Measurements from ENCODE around the gene WFS1. TPM values are rescaled to one million over a fixed set of nuclear protein-coding genes. Genes with fewer than 3 reads are reported as not detected.
A peak's percentile ranks its signal among the peaks of the same experiment; 100 is the strongest.

Gene WFS1, protein sequence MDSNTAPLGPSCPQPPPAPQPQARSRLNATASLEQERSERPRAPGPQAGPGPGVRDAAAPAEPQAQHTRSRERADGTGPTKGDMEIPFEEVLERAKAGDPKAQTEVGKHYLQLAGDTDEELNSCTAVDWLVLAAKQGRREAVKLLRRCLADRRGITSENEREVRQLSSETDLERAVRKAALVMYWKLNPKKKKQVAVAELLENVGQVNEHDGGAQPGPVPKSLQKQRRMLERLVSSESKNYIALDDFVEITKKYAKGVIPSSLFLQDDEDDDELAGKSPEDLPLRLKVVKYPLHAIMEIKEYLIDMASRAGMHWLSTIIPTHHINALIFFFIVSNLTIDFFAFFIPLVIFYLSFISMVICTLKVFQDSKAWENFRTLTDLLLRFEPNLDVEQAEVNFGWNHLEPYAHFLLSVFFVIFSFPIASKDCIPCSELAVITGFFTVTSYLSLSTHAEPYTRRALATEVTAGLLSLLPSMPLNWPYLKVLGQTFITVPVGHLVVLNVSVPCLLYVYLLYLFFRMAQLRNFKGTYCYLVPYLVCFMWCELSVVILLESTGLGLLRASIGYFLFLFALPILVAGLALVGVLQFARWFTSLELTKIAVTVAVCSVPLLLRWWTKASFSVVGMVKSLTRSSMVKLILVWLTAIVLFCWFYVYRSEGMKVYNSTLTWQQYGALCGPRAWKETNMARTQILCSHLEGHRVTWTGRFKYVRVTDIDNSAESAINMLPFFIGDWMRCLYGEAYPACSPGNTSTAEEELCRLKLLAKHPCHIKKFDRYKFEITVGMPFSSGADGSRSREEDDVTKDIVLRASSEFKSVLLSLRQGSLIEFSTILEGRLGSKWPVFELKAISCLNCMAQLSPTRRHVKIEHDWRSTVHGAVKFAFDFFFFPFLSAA
- 0.42 TPM in 1 of 2 replicates, not detected in the other for total RNA-seq (2011; cell fraction: chromatin; rRNA removed; ENCODE audit: low replicate concordance)
- total RNA-seq (2011; cell fraction: nucleolus; rRNA removed): 0.33 TPM in 1 of 2 replicates, not detected in the other
- total RNA-seq (2011; cell fraction: nucleoplasm; rRNA removed): 0.44 TPM in 1 of 2 replicates, not detected in the other
- total RNA-seq (2014; rRNA removed) (0.82 TPM in 1 of 2 replicates, not detected in the other), total RNA-seq (2014; rRNA removed; fragmentation: Illumina TruSeq; extraction: Trizol) (not detected in 2 replicates), total RNA-seq (2015; rRNA removed; fragmentation: Illumina TruSeq; extraction: Trizol) (0.04 TPM in 1 of 2 replicates, not detected in the other), total RNA-seq (2021) (0.27 and 0.29 TPM in 2 replicates), polyA plus RNA-seq (2011; rRNA removed) (0.01 and 0.03 TPM in 2 replicates), polyA plus RNA-seq (2014; fragmentation: Illumina TruSeq; extraction: Trizol) (0.03 and 0.12 TPM in 2 replicates), polyA plus RNA-seq (2014; fragmentation: Nextera tagmentation; extraction: Ambion mirVana) (not detected), polyA plus RNA-seq (2014; rRNA removed) (not detected in 2 replicates), polyA minus RNA-seq (2011; rRNA and poly(A)+ RNA removed) (not detected in 2 replicates), Bru-seq, nascent RNA (percentile 16 among the genes with signal in this experiment), BruChase-seq, experiment 1, labeled RNA remaining after a 2-hour chase (percentile 15 among the genes with signal in this experiment), BruChase-seq, experiment 2, labeled RNA remaining after a 6-hour chase (percentile 10 among the genes with signal in this experiment)
- 0.01 TPM in 1 of 2 replicates, not detected in the other for polyA plus RNA-seq (2011; cell fraction: cytosol; rRNA removed)
- 0.17 TPM in 1 of 2 replicates, not detected in the other for polyA plus RNA-seq (2011; cell fraction: nucleus; rRNA removed)
- 0.26 and 0.62 TPM in 2 replicates for polyA plus RNA-seq (2012)
- not detected in 2 replicates for polyA minus RNA-seq (2011; cell fraction: cytosol; rRNA and poly(A)+ RNA removed)
- polyA minus RNA-seq (2011; cell fraction: nucleus; rRNA and poly(A)+ RNA removed): 0.13 TPM in 1 of 2 replicates, not detected in the other
- long read RNA-seq, experiment 1: 0 reads
- long read RNA-seq, experiment 2: 0 reads
- long read RNA-seq, experiment 3: 0 reads

DNA sequence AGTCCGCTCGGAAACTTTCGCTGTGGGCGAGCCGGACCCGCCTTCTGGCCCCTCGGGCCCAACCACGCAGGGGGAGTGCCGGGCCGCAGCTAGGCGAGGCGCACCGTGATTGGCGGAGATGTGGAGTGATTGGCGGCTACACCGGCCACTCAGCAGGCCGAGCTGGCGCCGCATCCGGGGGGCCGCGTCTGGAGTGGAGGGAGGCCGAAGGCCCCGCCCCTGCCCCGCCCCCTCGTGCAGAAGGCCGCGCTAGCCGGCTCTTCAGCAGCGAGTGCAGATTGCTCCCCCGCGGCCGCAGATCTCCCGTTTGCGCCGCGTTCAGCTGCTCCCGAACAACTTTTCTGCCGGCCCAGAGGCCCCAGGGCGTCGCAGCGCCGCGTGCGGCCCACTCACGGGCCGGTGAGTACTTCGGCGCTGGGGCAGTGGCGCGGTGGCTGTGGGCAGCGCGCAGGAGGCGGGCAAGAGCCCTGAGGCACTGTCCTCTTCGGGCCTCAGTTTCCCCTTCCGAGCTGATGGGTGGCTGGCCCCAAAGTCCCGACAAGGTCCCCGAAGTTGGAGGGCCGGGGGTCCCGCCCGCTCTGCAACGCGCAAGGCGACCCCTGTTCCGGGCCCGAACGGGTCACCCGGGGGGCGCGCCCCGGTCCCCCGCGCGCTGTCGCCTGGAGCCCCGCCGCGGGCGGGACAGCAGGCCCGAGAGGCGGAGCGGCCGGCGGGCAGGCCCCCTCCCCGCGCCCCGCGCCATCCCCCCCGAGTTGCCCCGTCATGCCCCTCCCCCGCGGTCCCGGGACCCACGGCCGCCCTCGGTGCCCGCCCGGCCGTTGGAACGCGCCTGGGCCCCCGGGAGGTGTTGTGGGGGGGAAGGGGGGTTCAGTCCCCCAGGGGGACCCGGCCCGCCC is at the start of gene WFS1:
WFS1 (plus strand) TSS at position 235 of the 896 bp plus-strand sequence. CDS start 7,606 bp downstream, outside the sequence.
- in situ Hi-C loops (cut with MboI) (no loop called here), intact Hi-C loops (cut with micrococcal nuclease) (no loop called here)
- 0 out of 2 replicates have a peak within 1 kb of the TSS, but pooled peaks have one; percentile 44 for H2AFZ ChIP-seq (ENCODE audit: low read depth, low read length)
- ATAC-seq (peak; percentile 100), DNase-seq (ENCODE audit: extremely low read depth in 1 of 4, low spot score in 3 of 4) (peak; percentile 91 to 99 (median 98)), FAIRE-seq (peak; percentile 62)
- H3K79me2 ChIP-seq (ENCODE audit: control insufficient read depth, insufficient read depth, low read length): no peaks in the 10 kb centered on the region
- H3K36me3 ChIP-seq (ENCODE audit: control insufficient read depth, insufficient read depth, low read length): no peaks in the 10 kb centered on the region
- H4K20me1 ChIP-seq (replicated peaks; ENCODE audit: control insufficient read depth, insufficient read depth, low read length): peaks cover 1% of the 10 kb centered on the region; the same call in 1 of the 2 replicates
- no TSS peak for BruUV-seq (replicated peaks)
- H3K4me2 ChIP-seq (ENCODE audit: insufficient read depth, low read length): peak within 1 kb of the TSS; percentile 31; the same call in 1 of the 2 replicates
- no peaks in the 10 kb centered on the region for H3K9me3 ChIP-seq (replicated peaks; ENCODE audit: control insufficient read depth, insufficient read depth, low read depth, low read length)
- H3K27ac ChIP-seq (ENCODE audit: extremely low read depth, low read depth, low read length): no peak within 1 kb of the TSS
- H3K4me3 ChIP-seq: 0 out of 2 replicates have a peak within 1 kb of the TSS, but pooled peaks have one; percentile 16
- CTCF ChIA-PET (ENCODE audit: low intra/inter-chr PET ratio): interaction anchor here (0.8 kb wide), 1 partner anchor 58 kb away, joined by 3 read pairs; no protein-coding TSS in a partner anchor
- POLR2A ChIA-PET: interaction anchor here (0.8 to 0.9 kb wide), 2 partner anchors 16 to 404 kb away, joined by 3 to 6 read pairs; a partner anchor contains a TSS
- no peaks in the 10 kb centered on the region for H3K9me1 ChIP-seq (ENCODE audit: control insufficient read depth, insufficient read depth, low read length)
- WGBS (ENCODE audit: insufficient coverage, low coverage, missing lambda C conversion rate): 0% methylated on average over 10 of the region's 104 CpGs
- peak within 1 kb of the TSS in 1 of 2 experiments; percentile 79; a peak in 1 of 4 replicates for H3K9ac ChIP-seq (ENCODE audit: insufficient read depth in 1 of 2, low read depth in 2 of 2, low read length in 2 of 2)
- H3K27me3 ChIP-seq (ENCODE audit: control insufficient read depth in 2 of 2, insufficient read depth in 2 of 2, low read length in 2 of 2): peaks cover 0 to 34% of the 10 kb centered on the region in 2 experiments; a peak in 3 of 5 replicates
- peaks cover 0 to 16% of the 10 kb centered on the region in 2 experiments; a peak in 2 of 5 replicates for H3K4me1 ChIP-seq (replicated peaks in 1 of 2; ENCODE audit: control insufficient read depth in 2 of 2, insufficient read depth in 2 of 2, low read length in 2 of 2)
- no peak for TF ChIP-seq SIN3B (IDR thresholded peaks at IDR 0.05; ENCODE audit: low read depth)
- no peak for TF ChIP-seq HCFC1 (IDR thresholded peaks at IDR 0.05; ENCODE audit: low read depth, low read length)
- no peak for TF ChIP-seq OTX1 (CRISPR knock-in tag; IDR thresholded peaks at IDR 0.05)
- TF ChIP-seq MCM2 (IDR thresholded peaks at IDR 0.05; ENCODE audit: low read depth): no peak
- no peak for TF ChIP-seq EZH2 (IDR thresholded peaks at IDR 0.05; ENCODE audit: borderline replicate concordance, low read depth, low read length)
- TF ChIP-seq RUNX1 (IDR thresholded peaks at IDR 0.05; ENCODE audit: low read depth): no peak
- TF ChIP-seq MAZ (CRISPR knock-in tag; conservative IDR thresholded peaks at IDR 0.05 in 1 of 2, IDR thresholded peaks at IDR 0.05 in 1 of 2): peak in 1 of 2 experiments; percentile 79; a peak in 2 of 4 replicates
- TF ChIP-seq POLR2G (IDR thresholded peaks at IDR 0.05; ENCODE audit: low read depth, low read length): 0 out of 2 replicates have a peak, but pooled peaks have one; percentile 43
- TF ChIP-seq, protein P1, sequence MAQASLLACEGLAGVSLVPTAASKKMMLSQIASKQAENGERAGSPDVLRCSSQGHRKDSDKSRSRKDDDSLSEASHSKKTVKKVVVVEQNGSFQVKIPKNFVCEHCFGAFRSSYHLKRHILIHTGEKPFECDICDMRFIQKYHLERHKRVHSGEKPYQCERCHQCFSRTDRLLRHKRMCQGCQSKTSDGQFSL (CRISPR knock-in tag; IDR thresholded peaks at IDR 0.05): no peak
- TF ChIP-seq, protein P1 (tag; IDR thresholded peaks at IDR 0.05): no peak
- no peak for TF ChIP-seq BCL6 (CRISPR knock-in tag; IDR thresholded peaks at IDR 0.05)
- no peak for TF ChIP-seq ZNF232 (CRISPR knock-in tag; IDR thresholded peaks at IDR 0.05)
- TF ChIP-seq EGR1 (conservative IDR thresholded peaks at IDR 0.05): no peak

Measured in K562 (cell line).